Esophagus squamous epithelium (tissue), 5 donors: ENCODE measurements around the gene ACSS3. TPM values are rescaled to one million over a fixed set of nuclear protein-coding genes. Genes with fewer than 3 reads are reported as not detected.
"Not testable (repeated sequence)": the region's sequence is repeated elsewhere in the genome, so short reads cannot be mapped to it uniquely, and the experiment has no call there.

Experiments used
- DNase-seq: peaks from one replicate; lab custom pipeline; 2025; lab: John Stamatoyannopoulos, UW
- H3K27ac ChIP-seq, 4 donors: fragments of 200-600 bp; sonication (generic); one replicate each; pipeline ENCODE4 v1.5.1; 2016 to 2019; ENCODE audit warnings: mild to moderate bottlenecking in 1 of 4
- H3K27me3 ChIP-seq, 4 donors: fragments of 200-600 bp; sonication (generic); 1 replicate in 3 of 4; 2 replicates in 1 of 4; pipeline versions ENCODE4 v1.5.1 to v1.6.0; 2017 to 2021; ENCODE audit warnings: antibody characterized with exemption in 1 of 4
- H3K36me3 ChIP-seq, 3 donors: fragments of 200-600 bp; sonication (generic); one replicate each; pipeline ENCODE4 v1.5.1; 2016 to 2019
- H3K4me1 ChIP-seq, 3 donors: fragments of 200-600 bp; sonication (generic); one replicate each; pipeline ENCODE4 v1.5.1; 2017 to 2019
- H3K4me3 ChIP-seq, 4 donors: fragments of 200-600 bp; sonication (generic); 1 replicate in 3 of 4; 2 replicates in 1 of 4; pipeline ENCODE4 v1.5.1; 2016 to 2019; ENCODE audit warnings: mild to moderate bottlenecking in 2 of 4, moderate library complexity in 1 of 4
- H3K9me3 ChIP-seq, 3 donors: fragments of 200-600 bp; sonication (generic); one replicate each; pipeline ENCODE4 v1.5.1; 2016 to 2019
- POLR2A ChIP-seq, 4 donors: fragments of 450-650 bp; IDR thresholded peaks; one replicate each; pipeline ENCODE4 v1.6.1; 2017; ENCODE audit warnings: antibody characterized with exemption in 4 of 4, mild to moderate bottlenecking in 4 of 4, moderate library complexity in 3 of 4
- WGBS, 2 donors: methylation state at CpG; one replicate each; pipeline ENCODE4 v1.1.5; 2018; 5-methylcytosine and 5-hydroxymethylcytosine counted together
- intact Hi-C: fragments of 100-400 bp; cut with DNase I; formaldehyde crosslinking; loops from one replicate; pipeline ENCODE4 v1.15.0; 2022
- total RNA-seq, 4 donors: library from RNA; depleted of rRNA; stranded (reverse); fragments of >200 nt; gene quantifications; one replicate each; pipeline ENCODE4 v1.1.0, GENCODE V29; 2016
- TF ChIP-seq, protein P1 (sequence below), 6 experiments: fragments of 450-650 bp in 4 of 6; fragments of 200-600 bp in 2 of 6; sonication (generic) in 2 of 6; IDR thresholded peaks; one replicate each; pipeline ENCODE4 v1.5.1; 2016 to 2019; ENCODE audit warnings: antibody characterized with exemption in 6 of 6, mild to moderate bottlenecking in 4 of 6, moderate library complexity in 4 of 6
- donor health status: DM: yes; HTN: yes; CAD: no.

ACSS3 gene
- total RNA-seq, 4 donors from 2014 or later = 0.35 to 7.4 (median 1.0) TPM

DNA sequence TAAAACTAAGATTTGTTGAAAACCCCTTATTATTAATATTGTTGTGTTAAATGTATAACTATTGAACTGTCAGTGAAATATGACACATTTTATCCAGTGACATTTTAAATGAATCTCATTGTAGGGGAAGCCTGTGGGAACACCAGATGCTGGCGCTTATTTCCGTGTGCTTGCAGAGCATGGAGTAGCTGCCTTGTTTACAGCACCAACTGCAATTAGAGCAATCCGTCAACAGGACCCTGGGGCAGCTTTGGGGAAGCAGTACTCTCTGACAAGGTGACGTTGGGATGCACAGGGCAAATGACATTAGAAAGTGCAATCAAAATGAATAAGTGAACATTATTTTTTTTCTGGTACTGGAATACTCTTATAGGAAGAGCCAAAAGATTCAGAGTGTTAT lies 96.8 kb downstream of the ACSS3 start:
- Histone ChIP-seq H3K36me3 (no peaks in the 10 kb centered on the region), H3K27ac (no peak overlapping the region), H3K9me3 (peaks cover 0 to 11% (median 5%) of the 10 kb centered on the region in 3 donors), H3K27me3 (no peaks in the 10 kb centered on the region), H3K4me1 (no peaks in the 10 kb centered on the region), H3K4me3 (no peak overlapping the region)
- 59 to 67% methylated on average over 4 of the region's 4 CpGs for WGBS, 2 donors
- TF ChIP-seq POLR2A (IDR thresholded peaks at IDR 0.05) = no peak
- TF ChIP-seq, protein P1, sequence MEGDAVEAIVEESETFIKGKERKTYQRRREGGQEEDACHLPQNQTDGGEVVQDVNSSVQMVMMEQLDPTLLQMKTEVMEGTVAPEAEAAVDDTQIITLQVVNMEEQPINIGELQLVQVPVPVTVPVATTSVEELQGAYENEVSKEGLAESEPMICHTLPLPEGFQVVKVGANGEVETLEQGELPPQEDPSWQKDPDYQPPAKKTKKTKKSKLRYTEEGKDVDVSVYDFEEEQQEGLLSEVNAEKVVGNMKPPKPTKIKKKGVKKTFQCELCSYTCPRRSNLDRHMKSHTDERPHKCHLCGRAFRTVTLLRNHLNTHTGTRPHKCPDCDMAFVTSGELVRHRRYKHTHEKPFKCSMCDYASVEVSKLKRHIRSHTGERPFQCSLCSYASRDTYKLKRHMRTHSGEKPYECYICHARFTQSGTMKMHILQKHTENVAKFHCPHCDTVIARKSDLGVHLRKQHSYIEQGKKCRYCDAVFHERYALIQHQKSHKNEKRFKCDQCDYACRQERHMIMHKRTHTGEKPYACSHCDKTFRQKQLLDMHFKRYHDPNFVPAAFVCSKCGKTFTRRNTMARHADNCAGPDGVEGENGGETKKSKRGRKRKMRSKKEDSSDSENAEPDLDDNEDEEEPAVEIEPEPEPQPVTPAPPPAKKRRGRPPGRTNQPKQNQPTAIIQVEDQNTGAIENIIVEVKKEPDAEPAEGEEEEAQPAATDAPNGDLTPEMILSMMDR (IDR thresholded peaks at IDR 0.05) = no peak
- intact Hi-C loops = no loop called here
- DNase-seq = no peak

DNA sequence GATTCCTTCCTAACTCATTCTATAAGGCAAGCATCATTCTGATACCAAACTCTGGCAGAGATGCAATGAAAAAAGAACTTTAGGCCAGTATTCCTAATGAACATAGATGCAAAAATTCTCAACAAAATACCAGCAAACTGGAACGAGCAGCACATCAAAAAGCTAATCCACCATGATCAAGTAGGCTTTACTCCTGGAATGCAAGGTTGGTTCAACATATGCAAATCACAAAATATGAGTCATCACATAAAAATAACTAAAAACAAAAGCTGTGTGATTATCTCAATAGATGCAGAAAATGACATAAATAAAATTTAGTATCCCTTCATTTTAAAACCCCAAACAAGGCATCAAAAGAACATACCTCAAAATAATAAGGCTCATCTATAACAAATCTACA lies 98.9 kb downstream of the ACSS3 start:
- no peak overlapping the region for H3K27ac ChIP-seq
- H3K36me3 ChIP-seq = no peaks in the 10 kb centered on the region
- peaks cover 0 to 11% (median 5%) of the 10 kb centered on the region in 3 donors for H3K9me3 ChIP-seq
- WGBS, 2 donors = 29 to 48% methylated on average over 1 of the region's 1 CpG
- no peaks in the 10 kb centered on the region for H3K4me1 ChIP-seq
- intact Hi-C loops = no loop called here
- no peaks in the 10 kb centered on the region for H3K27me3 ChIP-seq
- no peak for TF ChIP-seq POLR2A (IDR thresholded peaks at IDR 0.05)
- TF ChIP-seq, protein P1 (IDR thresholded peaks at IDR 0.05) = no peak
- DNase-seq = no peak
- no peak overlapping the region for H3K4me3 ChIP-seq

DNA sequence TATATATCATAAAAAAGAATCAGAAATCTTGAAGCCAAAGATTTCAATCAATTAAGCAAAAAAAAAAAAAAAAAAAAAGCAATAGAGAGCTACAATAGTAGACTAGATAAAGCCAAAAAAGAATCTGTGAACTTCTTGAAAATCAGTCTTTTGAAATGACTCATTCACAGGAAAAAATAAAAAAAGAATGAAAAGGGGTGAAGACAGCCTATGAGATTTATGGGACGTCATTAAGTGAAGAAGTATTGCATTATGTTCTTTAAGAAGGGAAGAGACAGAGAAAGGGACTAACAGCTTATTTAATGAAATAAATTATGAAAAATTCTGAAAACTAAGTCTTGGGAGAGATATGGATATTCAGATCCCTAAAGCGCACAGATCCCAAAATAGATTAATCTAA lies 103.8 kb downstream of the ACSS3 start:
- TF ChIP-seq, protein P1 (IDR thresholded peaks at IDR 0.05) = no peak
- no peak for TF ChIP-seq POLR2A (IDR thresholded peaks at IDR 0.05)
- 84 to 88% methylated on average over 2 of the region's 2 CpGs for WGBS, 2 donors
- no peaks in the 10 kb centered on the region for H3K4me1 ChIP-seq
- H3K27me3 ChIP-seq = no peaks in the 10 kb centered on the region
- no peak overlapping the region for H3K4me3 ChIP-seq
- no peaks in the 10 kb centered on the region for H3K36me3 ChIP-seq
- H3K27ac ChIP-seq = no peak overlapping the region
- H3K9me3 ChIP-seq = peaks cover 0 to 6% (median 2%) of the 10 kb centered on the region in 3 donors
- no peak for DNase-seq
- intact Hi-C loops = no loop called here

DNA sequence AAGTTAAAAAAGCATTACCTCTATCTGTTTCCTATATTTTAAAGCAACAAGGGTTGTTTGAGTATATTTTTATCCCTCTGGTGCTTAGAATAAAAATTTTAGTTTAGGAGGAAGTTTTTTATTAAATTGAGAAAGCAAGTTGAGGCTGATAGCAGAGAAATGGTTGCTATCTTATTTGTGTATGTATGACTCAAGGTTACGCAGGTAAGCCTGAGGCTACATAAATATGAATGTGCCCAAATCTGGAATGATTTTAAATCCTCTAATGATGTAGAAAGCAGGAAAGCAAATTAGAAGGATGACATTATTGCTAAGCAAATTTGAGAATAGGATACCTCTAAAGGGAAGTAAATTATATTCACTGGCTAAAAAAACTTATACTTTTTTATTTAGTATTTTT lies 109.8 kb downstream of the ACSS3 start:
- intact Hi-C loops = no loop called here
- WGBS, 2 donors = 63 to 81% methylated on average over 1 of the region's 1 CpG
- TF ChIP-seq, protein P1 (IDR thresholded peaks at IDR 0.05) = no peak
- no peak for TF ChIP-seq POLR2A (IDR thresholded peaks at IDR 0.05)
- Histone ChIP-seq H3K4me1 (no peaks in the 10 kb centered on the region), H3K4me3 (no peak overlapping the region), H3K36me3 (no peaks in the 10 kb centered on the region), H3K27me3 (no peaks in the 10 kb centered on the region), H3K9me3 (no peaks in the 10 kb centered on the region), H3K27ac (no peak overlapping the region)
- no peak for DNase-seq

DNA sequence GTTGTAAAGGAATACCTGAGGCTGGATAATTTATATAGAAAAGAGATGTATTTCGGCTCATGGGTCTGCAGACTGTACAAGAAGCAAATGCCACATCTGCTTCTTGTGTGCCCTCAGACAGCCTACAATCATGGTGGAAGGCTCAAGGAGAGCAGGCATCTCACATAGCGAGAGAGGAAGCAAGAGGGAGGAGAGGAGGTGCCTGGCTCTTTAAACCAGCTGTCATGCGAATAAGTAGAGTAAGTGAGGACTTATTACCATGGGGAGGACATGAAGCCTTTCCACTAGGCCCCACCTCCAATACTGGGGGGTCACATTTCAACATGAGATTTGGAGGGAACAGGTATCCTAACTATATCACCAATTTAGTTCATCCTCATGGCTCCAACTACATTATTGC lies 118.7 kb downstream of the ACSS3 start:
- H3K27me3 ChIP-seq = no peaks in the 10 kb centered on the region
- intact Hi-C loops = no loop called here
- no peak for DNase-seq
- no peaks in the 10 kb centered on the region for H3K4me1 ChIP-seq
- no peaks in the 10 kb centered on the region for H3K9me3 ChIP-seq
- TF ChIP-seq POLR2A (IDR thresholded peaks at IDR 0.05) = no peak
- TF ChIP-seq, protein P1 (IDR thresholded peaks at IDR 0.05) = no peak
- WGBS, 2 donors = 80% methylated on average over 3 of the region's 3 CpGs
- H3K4me3 ChIP-seq = no peak overlapping the region
- no peak overlapping the region for H3K27ac ChIP-seq
- no peaks in the 10 kb centered on the region for H3K36me3 ChIP-seq

DNA sequence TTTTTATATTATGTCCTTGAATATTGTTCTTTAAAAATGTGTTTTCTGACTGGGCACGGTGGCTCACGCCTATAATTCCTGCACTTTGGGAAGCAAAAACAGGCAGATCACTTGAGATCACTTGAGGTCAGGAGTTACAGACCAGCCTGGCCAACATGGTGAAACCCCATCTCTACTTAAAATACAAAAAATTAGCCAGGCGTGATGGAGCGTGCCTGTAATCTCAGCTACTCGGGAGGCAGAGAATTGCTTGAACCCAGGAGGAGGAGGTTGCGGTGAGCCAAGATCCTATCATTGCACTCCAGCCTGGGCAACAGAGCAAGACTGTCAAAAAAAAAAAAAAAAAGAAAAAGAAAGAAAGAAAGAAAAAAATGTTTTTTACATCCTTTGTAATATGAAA lies 122.7 kb downstream of the ACSS3 start:
- H3K27me3 ChIP-seq, H3K4me1 ChIP-seq, H3K9me3 ChIP-seq, H3K36me3 ChIP-seq, H3K27ac ChIP-seq, H3K4me3 ChIP-seq, DNase-seq, intact Hi-C loops: not testable (repeated sequence)
- 71 to 77% methylated on average over 6 of the region's 6 CpGs for WGBS, 2 donors
